Ecto neural progenitor cell (in vitro differentiated cells): ENCODE data around the gene EGLN2.
"Not testable (repeated sequence)": the region's sequence is repeated elsewhere in the genome, so short reads cannot be mapped to it uniquely, and the experiment has no call there.

ENCODE experiments used
- DNase-seq: peaks from one replicate; pipeline ENCODE4 v3.0.0-alpha.2; 2018; ENCODE audit warnings: low spot score

Gene EGLN2

GRCh38 chr19:40819479-40820234 is 20.7 kb downstream of the EGLN2 start:
- not testable (repeated sequence) for DNase-seq

DNA sequence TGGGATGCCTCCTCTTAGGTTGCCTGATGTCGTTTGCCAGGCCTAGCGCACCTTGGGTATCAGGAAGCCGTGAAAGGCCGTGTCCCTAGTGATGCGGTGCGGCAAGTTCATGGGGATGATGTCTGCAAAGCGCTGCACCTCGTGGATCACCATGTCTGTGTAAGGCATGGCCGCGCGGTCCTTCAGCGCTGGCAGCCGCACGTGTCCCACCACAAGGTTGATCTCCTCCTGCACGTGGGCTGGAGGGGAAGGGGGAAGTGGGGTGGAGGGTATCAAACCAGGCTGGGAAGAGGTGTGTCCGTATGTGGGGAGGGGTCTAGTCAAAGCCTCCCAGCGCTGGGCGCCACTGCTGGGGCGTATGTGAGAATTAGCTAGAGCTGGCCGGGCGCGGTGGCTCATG is 23.2 kb downstream of the EGLN2 start:
- no peak for DNase-seq

GRCh38 chr19:40822704-40823553 is 23.9 kb downstream of the EGLN2 start:
- not testable (repeated sequence) for DNase-seq

GRCh38 chr19:40824916-40825315 is 25.9 kb downstream of the EGLN2 start:
- DNase-seq = not testable (repeated sequence)

- not testable (repeated sequence) for DNase-seq
Measured at GRCh38 chr19:40825460-40826095, 26.6 kb downstream of the EGLN2 start.

- DNase-seq = not testable (repeated sequence)
Measured at GRCh38 chr19:40826312-40826698, 27.3 kb downstream of the EGLN2 start.

GRCh38 chr19:40826699-40827385 is 27.9 kb downstream of the EGLN2 start:
- DNase-seq = not testable (repeated sequence)

- no peak for DNase-seq
Measured at GRCh38 chr19:40827386-40828247, 28.6 kb downstream of the EGLN2 start.

GRCh38 chr19:40829205-40829604 is 30.2 kb downstream of the EGLN2 start:
- no peak for DNase-seq

GRCh38 chr19:40830741-40831140 is 31.8 kb downstream of the EGLN2 start:
- DNase-seq = not testable (repeated sequence)

GRCh38 chr19:40831502-40832430 is 32.8 kb downstream of the EGLN2 start:
- no peak for DNase-seq

GRCh38 chr19:40832431-40832790 is 33.4 kb downstream of the EGLN2 start:
- not testable (repeated sequence) for DNase-seq

- DNase-seq = not testable (repeated sequence)
Measured at GRCh38 chr19:40833728-40834533, 34.9 kb downstream of the EGLN2 start.

GRCh38 chr19:40836754-40837429 is 37.9 kb downstream of the EGLN2 start:
- DNase-seq = no peak

DNA sequence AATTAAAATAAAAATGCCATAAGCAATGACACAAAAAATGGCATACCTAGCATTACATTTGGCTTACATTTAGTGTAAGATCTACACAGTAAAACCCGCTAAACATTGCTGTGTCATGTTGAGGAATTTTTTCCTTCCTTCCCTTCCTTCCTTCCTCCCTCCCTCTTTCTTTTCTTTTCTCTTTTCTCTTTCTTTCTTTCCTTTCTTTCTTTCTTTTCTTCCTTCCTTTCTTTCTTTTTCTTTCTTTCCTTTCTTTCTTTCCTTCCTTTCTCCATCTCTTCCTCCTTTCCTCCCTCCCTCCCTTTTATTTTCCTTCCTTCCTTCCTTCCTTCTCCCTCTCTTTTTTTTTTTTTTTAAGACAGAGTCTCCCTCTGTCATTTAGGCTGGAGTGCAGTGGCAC is 39.5 kb downstream of the EGLN2 start:
- DNase-seq = not testable (repeated sequence)

GRCh38 chr19:40842012-40842411 is 43.0 kb downstream of the EGLN2 start:
- not testable (repeated sequence) for DNase-seq

DNA sequence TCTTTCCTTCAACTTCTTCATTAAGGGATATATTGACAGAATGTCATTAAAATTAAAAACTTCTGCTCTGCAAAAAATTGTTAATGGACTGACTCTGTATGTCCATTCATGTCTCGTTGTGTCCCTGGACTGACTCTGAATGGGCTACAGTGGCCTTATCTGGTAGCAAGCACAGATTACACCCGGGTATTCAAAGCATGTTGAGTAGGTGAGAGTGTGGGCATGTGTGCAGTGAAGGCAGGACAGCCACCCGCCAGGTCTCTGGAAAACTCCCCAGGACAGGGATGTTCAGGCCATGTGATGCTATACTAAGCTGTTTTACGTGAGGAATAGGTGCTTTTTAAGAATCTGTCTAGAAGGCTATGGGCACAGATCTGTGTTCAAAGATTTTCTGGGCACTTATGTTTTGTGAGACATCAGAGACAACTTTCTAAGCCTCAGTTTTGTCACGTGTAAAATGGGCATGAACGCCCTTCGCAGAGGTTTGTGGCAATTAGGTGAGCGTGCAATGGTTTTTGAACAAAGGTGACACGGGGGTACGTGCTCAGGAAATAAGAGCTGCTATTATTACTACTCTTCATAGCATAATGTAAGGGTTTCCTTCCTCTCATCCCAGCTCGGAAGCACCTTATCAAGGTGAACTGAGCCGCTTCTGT is 44.1 kb downstream of the EGLN2 start:
- not testable (repeated sequence) for DNase-seq

DNA sequence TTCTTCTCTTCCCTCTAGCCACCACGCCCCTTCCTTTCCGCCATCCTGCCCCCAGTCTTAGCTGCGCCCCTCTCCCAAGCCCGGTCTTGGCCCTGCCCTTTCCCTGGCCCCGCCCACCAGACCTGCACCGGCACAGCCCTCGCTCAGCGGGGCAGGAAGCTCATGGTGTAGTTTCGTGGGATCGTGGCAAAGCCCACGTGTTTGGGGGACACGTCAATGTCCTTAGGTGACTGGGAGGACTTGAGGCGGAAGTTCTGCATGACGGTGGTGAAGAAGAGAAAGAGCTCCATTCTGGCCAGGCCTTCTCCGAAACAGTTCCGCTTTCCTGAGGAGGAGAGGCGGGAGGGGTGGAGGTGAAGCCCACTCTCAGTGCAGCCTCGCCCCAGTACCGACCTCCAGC is 44.7 kb downstream of the EGLN2 start:
- DNase-seq = not testable (repeated sequence)
